ENCODE results near the gene SF3B3.

The SF3B3 gene

GRCh38 chr16:70548936-70549335, 25.3 kb downstream of the SF3B3 start:
- no peak for DNase-seq (ENCODE audit: low spot score)
- TF ChIP-seq CTCF (IDR thresholded peaks at IDR 0.05; ENCODE audit: extremely low read depth, insufficient read depth, missing control alignments): no peak
- in situ Hi-C loops (cut with MboI; ENCODE audit: low pct_unique_long_range_greater_than_20kb, low sequenced_read_pairs, unreplicated experiment): no loop called here

- in situ Hi-C loops (cut with MboI; ENCODE audit: low pct_unique_long_range_greater_than_20kb, low sequenced_read_pairs, unreplicated experiment): no loop called here
- TF ChIP-seq CTCF (IDR thresholded peaks at IDR 0.05; ENCODE audit: extremely low read depth, insufficient read depth, missing control alignments): no peak
- DNase-seq (ENCODE audit: low spot score): no peak
Observed at GRCh38 chr16:70550082-70550481, 26.5 kb downstream of the SF3B3 start.

GRCh38 chr16:70551788-70552187, 28.2 kb downstream of the SF3B3 start:
- TF ChIP-seq CTCF (IDR thresholded peaks at IDR 0.05; ENCODE audit: extremely low read depth, insufficient read depth, missing control alignments): no peak
- no peak for DNase-seq (ENCODE audit: low spot score)
- in situ Hi-C loops (cut with MboI; ENCODE audit: low pct_unique_long_range_greater_than_20kb, low sequenced_read_pairs, unreplicated experiment): no loop called here

- no peak for DNase-seq (ENCODE audit: low spot score)
- TF ChIP-seq CTCF (IDR thresholded peaks at IDR 0.05; ENCODE audit: extremely low read depth, insufficient read depth, missing control alignments): no peak
- in situ Hi-C loops (cut with MboI; ENCODE audit: low pct_unique_long_range_greater_than_20kb, low sequenced_read_pairs, unreplicated experiment): no loop called here
Observed at GRCh38 chr16:70552675-70553074, 29.1 kb downstream of the SF3B3 start.

- TF ChIP-seq CTCF (IDR thresholded peaks at IDR 0.05; ENCODE audit: extremely low read depth, insufficient read depth, missing control alignments): no peak
- DNase-seq (ENCODE audit: low spot score): no peak
- in situ Hi-C loops (cut with MboI; ENCODE audit: low pct_unique_long_range_greater_than_20kb, low sequenced_read_pairs, unreplicated experiment): no loop called here
Observed at GRCh38 chr16:70553645-70554044, 30.0 kb downstream of the SF3B3 start.

GRCh38 chr16:70556063-70556462, 32.4 kb downstream of the SF3B3 start:
- in situ Hi-C loops (cut with MboI; ENCODE audit: low pct_unique_long_range_greater_than_20kb, low sequenced_read_pairs, unreplicated experiment): no loop called here
- TF ChIP-seq CTCF (IDR thresholded peaks at IDR 0.05; ENCODE audit: extremely low read depth, insufficient read depth, missing control alignments): no peak

GRCh38 chr16:70561623-70562022, 38.0 kb downstream of the SF3B3 start:
- in situ Hi-C loops (cut with MboI; ENCODE audit: low pct_unique_long_range_greater_than_20kb, low sequenced_read_pairs, unreplicated experiment): no loop called here
- no peak for TF ChIP-seq CTCF (IDR thresholded peaks at IDR 0.05; ENCODE audit: extremely low read depth, insufficient read depth, missing control alignments)
- DNase-seq (ENCODE audit: low spot score): no peak

More at GRCh38 chr16:70556063-70556462, 32.4 kb downstream of the SF3B3 start:
- DNase-seq (ENCODE audit: low spot score): no peak
